Thoracic aorta (tissue), 2 donors: ENCODE data around the gene PLXNA2. TPM values are rescaled to one million over a fixed set of nuclear protein-coding genes. Genes with fewer than 3 reads are reported as not detected.
A peak's percentile ranks its signal among the peaks of the same experiment; 100 is the strongest.

Experiments
- ATAC-seq: fragments of 150-250 bp; one replicate; pipeline ENCODE4 v1.8.0; 2017; ENCODE audit warnings: low read depth; ENCODE audit not compliant: insufficient number of reproducible peaks, low FRiP score
- DNase-seq: peaks from one replicate; pipeline ENCODE4 v3.0.0-alpha.2; 2020; ENCODE audit warnings: low spot score
- H3K27ac ChIP-seq, 2 donors: fragments of 200-600 bp; sonication (generic); 1 replicate in 1 of 2; 2 replicates in 1 of 2; pipeline ENCODE4 v1.5.1; 2016; ENCODE audit warnings: mild to moderate bottlenecking in 2 of 2, moderate library complexity in 2 of 2
- H3K27me3 ChIP-seq: fragments of 200-600 bp; sonication (generic); replicated peaks from 2 replicates; pipeline ENCODE4 v1.6.0; 2016; ENCODE audit warnings: mild to moderate bottlenecking; ENCODE audit not compliant: insufficient read depth
- H3K36me3 ChIP-seq: fragments of 200-600 bp; sonication (generic); one replicate; pipeline ENCODE4 v1.5.1; 2016
- H3K4me1 ChIP-seq, 2 donors: fragments of 200-600 bp; sonication (generic); 1 replicate in 1 of 2; 2 replicates in 1 of 2; pipeline versions ENCODE4 v1.5.1 to v1.6.0; 2016; ENCODE audit warnings: low read depth in 2 of 2, mild to moderate bottlenecking in 1 of 2; ENCODE audit not compliant: control insufficient read depth in 1 of 2
- H3K4me3 ChIP-seq: fragments of 200-600 bp; sonication (generic); 2 replicates; pipeline ENCODE4 v1.5.1; 2016; ENCODE audit warnings: mild to moderate bottlenecking
- H3K9me3 ChIP-seq: fragments of 200-600 bp; sonication (generic); 2 replicates; pipeline ENCODE4 v1.5.1; 2016
- total RNA-seq, 2 donors: library from RNA; depleted of rRNA; stranded (reverse); fragments of >200 nt; gene quantifications; one replicate each; pipeline versions ENCODE4 v1.1.0 to v1.2.3, GENCODE V29; 2016
- TF ChIP-seq, protein P1 (sequence below): fragments of 200-600 bp; sonication (generic); IDR thresholded peaks from one replicate; pipeline ENCODE4 v1.5.1; 2019; ENCODE audit warnings: antibody characterized with exemption

Gene PLXNA2
- total RNA-seq, 2 donors from 2014 or later = 30.2 to 62.2 TPM

DNA sequence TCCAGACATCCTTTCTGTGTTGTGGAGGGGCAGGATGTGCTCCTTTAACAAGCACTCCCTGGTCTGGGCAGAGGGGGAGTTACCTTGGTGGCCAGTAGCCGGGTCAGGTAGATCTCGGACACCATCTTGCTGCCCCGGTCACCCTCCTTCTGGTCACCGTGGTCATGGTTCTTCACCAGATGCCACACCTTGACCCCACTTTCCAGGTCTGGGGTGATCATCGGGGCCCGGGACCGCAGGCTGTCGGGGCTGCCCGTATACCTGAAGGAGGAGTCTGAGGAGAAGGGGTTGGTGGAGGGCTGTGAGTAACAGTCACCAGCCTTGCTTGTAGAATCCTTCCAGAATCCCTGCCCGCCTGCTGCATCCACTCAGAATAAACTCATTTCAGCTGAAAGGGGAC lies 210.9 kb downstream of the PLXNA2 start:
- TF ChIP-seq, protein P1, sequence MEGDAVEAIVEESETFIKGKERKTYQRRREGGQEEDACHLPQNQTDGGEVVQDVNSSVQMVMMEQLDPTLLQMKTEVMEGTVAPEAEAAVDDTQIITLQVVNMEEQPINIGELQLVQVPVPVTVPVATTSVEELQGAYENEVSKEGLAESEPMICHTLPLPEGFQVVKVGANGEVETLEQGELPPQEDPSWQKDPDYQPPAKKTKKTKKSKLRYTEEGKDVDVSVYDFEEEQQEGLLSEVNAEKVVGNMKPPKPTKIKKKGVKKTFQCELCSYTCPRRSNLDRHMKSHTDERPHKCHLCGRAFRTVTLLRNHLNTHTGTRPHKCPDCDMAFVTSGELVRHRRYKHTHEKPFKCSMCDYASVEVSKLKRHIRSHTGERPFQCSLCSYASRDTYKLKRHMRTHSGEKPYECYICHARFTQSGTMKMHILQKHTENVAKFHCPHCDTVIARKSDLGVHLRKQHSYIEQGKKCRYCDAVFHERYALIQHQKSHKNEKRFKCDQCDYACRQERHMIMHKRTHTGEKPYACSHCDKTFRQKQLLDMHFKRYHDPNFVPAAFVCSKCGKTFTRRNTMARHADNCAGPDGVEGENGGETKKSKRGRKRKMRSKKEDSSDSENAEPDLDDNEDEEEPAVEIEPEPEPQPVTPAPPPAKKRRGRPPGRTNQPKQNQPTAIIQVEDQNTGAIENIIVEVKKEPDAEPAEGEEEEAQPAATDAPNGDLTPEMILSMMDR = no peak
- H3K27ac ChIP-seq = no peak overlapping the region
- H3K9me3 ChIP-seq = no peaks in the 10 kb centered on the region
- no peak for ATAC-seq
- H3K4me3 ChIP-seq = no peak overlapping the region
- no peak for DNase-seq
- peaks cover 42% of the 10 kb centered on the region for H3K36me3 ChIP-seq
- H3K27me3 ChIP-seq = no peaks in the 10 kb centered on the region
- H3K4me1 ChIP-seq = peaks cover 20 to 27% of the 10 kb centered on the region in 2 donors

DNA sequence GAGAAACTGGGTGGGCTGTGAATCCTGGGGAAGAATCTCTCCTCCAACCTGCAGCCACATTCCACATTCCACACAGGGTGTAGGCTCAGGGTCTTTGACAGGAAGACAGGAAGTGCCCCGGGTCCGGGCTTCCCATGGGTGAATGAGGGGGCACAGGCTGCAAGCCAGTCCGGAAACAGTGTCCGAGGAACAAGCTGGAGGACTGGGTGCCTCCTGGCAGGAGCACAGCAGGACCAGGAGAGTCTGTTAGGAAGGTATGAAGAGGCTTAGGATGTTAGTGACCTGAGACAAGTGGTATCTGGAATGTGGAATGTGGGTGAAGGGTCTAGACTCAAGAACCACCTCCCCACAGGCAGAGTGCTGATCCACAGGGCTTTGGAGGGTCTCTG lies 212.3 kb downstream of the PLXNA2 start:
- no peak for DNase-seq
- Histone ChIP-seq H3K27ac (no peak overlapping the region), H3K9me3 (no peaks in the 10 kb centered on the region), H3K4me3 (no peak overlapping the region), H3K4me1 (peaks cover 20 to 27% of the 10 kb centered on the region in 2 donors), H3K27me3 (no peaks in the 10 kb centered on the region), H3K36me3 (peaks cover 39% of the 10 kb centered on the region)
- no peak for ATAC-seq
- TF ChIP-seq, protein P1 = no peak

DNA sequence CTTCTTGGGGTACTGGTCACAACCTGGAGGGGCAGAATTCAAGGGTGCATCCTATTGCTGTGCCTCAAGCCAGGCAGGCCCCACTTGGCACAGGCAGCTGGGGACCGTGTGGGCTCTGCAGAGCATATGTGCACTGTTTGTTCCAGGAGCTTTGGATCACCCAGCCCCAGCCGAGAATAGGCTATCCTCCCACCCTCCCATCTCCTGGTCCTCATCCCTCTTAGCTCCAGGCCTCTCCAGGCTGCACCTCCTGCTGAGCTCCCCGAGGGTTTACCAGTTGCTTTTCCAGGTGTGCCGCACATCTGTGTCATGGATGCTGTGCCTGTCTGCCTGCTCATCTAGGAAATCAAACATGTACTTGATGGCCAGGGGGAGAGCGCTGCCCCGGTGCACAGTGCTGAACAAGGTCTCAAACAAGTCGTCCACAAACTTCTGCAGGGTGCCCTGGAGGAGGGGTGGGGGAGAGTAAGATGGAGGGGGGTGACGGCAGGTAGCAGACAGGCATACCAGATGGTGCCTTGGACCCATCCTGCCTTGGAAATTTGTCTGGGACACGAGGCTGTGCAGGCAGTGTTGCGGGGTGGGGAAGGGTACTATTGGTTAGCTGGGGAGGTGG lies 212.8 kb downstream of the PLXNA2 start:
- TF ChIP-seq, protein P1 = no peak
- no peak overlapping the region for H3K4me3 ChIP-seq
- no peaks in the 10 kb centered on the region for H3K27me3 ChIP-seq
- H3K36me3 ChIP-seq = peaks cover 41% of the 10 kb centered on the region
- H3K4me1 ChIP-seq = peaks cover 20 to 27% of the 10 kb centered on the region in 2 donors
- ATAC-seq (no peak), DNase-seq (no peak)
- peak overlapping the region; percentile 70 to 79 for H3K27ac ChIP-seq
- H3K9me3 ChIP-seq = no peaks in the 10 kb centered on the region

DNA sequence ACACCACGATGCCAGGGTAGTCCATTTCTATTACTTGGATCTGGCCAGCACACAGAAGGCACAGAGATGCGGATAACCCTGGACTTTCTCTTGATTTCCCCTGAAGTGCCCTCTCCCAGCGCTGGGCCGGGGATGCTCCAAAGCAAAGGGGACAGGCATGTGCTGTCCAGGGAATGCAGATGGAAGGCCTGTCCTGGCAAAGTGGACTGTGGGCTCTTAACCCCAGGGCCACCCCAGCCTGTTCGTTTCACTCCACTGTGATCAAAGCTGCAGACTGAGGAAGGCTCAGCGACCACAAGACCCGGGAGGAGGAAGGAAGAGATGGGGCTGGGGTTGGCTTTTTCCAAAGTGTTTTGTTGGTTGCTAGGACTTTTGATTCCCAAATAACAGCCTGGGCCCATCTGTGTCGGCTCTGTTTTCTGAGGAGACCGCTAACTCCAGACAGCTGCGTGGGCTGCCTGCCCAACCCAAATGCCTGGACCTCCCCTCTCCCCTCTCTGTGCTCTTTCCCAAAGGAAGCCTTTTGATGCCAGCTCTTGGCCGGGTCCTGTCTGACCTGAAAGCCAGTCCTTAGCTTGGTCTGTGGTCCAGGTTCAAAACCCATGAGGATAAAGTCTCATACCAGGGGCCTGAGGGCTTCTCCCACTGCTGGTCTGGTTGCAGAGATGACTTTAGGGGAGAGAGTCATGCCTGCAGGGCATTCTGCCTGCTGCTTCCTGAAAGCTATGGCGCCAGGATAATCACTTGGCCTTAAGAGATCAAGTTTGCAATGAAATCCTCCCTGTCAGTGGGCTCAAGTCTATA lies 213.7 kb downstream of the PLXNA2 start:
- TF ChIP-seq, protein P1 = no peak
- Histone ChIP-seq H3K36me3 (peaks cover 41% of the 10 kb centered on the region), H3K27ac (peak overlapping the region; percentile 70 to 79), H3K4me3 (no peak overlapping the region), H3K9me3 (no peaks in the 10 kb centered on the region), H3K27me3 (no peaks in the 10 kb centered on the region), H3K4me1 (peaks cover 20 to 29% of the 10 kb centered on the region in 2 donors)
- ATAC-seq (no peak), DNase-seq (no peak)
